ENCODE results near the gene KCNE1. TPM values are rescaled to one million over a fixed set of nuclear protein-coding genes. Genes with fewer than 3 reads are reported as not detected.
"Not testable (repeated sequence)": the region's sequence is repeated elsewhere in the genome, so short reads cannot be mapped to it uniquely, and the experiment has no call there.

The KCNE1 gene
- total RNA-seq, 6 experiments from 2014 or later, result 1.3 to 5.4 (median 2.3) TPM

DNA sequence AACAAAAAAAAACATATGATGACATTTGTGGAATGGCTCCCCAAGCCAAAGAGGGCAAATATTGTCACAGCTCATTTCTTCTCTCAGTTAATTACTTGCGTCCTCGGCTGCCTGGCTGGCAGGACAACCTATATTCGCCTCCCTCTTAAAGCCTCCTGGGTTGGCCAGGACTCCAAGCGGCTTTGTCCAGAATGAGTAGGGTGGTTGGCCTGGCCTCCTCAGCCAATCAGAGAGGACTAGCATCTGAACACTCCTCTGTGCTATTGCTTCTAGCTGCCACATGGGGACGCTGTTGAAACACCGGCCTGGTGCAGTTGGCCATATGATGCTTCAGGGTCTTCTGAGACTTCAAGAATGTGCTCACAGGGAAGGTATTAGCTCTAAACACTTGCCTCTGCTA lies 83.6 kb downstream of the KCNE1 start:
- H3K4me1 ChIP-seq; H3K9me3 ChIP-seq; ATAC-seq; DNase-seq; H3K27me3 ChIP-seq; H3K27ac ChIP-seq; H3K36me3 ChIP-seq; intact Hi-C loops (cut with DNase I); H3K4me3 ChIP-seq: not testable (repeated sequence)
- no CpG with 5 or more reads among the region's 6 CpGs for WGBS (ENCODE audit: insufficient coverage, low coverage, low lambda C conversion rate, missing lambda C conversion rate)

GRCh38 chr21:34427339-34427738 lies 84.7 kb downstream of the KCNE1 start:
- H3K36me3 ChIP-seq; H3K4me3 ChIP-seq; intact Hi-C loops (cut with DNase I); H3K27ac ChIP-seq; H3K4me1 ChIP-seq; H3K27me3 ChIP-seq; H3K9me3 ChIP-seq; DNase-seq: not testable (repeated sequence)
- WGBS (ENCODE audit: insufficient coverage, low coverage, low lambda C conversion rate, missing lambda C conversion rate), result no CpG with 5 or more reads among the region's 8 CpGs
- ATAC-seq, result peak; percentile 27 to 69 (median 48)

DNA sequence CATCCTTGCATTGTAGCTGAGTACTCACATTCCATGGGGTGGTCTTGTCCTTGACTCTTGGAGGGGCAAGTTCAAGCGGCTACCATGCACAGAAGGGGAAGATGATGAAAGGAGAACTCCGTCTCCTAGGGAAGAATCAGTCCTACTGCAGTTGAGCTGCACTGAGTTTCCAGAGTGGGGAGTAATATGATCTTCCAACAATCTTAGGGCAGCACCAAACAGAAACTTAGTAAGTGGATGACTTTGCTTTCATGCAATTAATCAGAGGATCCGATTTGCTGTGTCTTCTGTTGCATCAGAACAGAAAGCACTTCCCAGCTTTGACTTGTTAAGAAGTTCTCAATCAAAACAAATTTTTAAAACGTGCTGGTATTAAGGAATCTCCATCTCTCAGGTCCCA lies 88.2 kb downstream of the KCNE1 start, which contains the start of gene SMIM34:
Gene SMIM34 (minus strand): TSS at position 147 of the 400 bp plus-strand sequence. CDS start 112 bp downstream, at position 35.
- H3K27ac ChIP-seq; H3K9me3 ChIP-seq; ATAC-seq; H3K36me3 ChIP-seq; H3K4me1 ChIP-seq; DNase-seq; H3K27me3 ChIP-seq; H3K4me3 ChIP-seq; intact Hi-C loops (cut with DNase I): not testable (repeated sequence)
- WGBS (ENCODE audit: insufficient coverage, low coverage, low lambda C conversion rate, missing lambda C conversion rate), result no CpG with 5 or more reads among the region's 4 CpGs

GRCh38 chr21:34417448-34418077 lies 94.4 kb downstream of the KCNE1 start:
- DNase-seq; H3K27ac ChIP-seq; H3K27me3 ChIP-seq; ATAC-seq; intact Hi-C loops (cut with DNase I); H3K4me1 ChIP-seq; H3K4me3 ChIP-seq; H3K36me3 ChIP-seq; H3K9me3 ChIP-seq: not testable (repeated sequence)
- WGBS (ENCODE audit: insufficient coverage, low coverage, low lambda C conversion rate, missing lambda C conversion rate), result no CpG with 5 or more reads among the region's 5 CpGs

- H3K27ac ChIP-seq; H3K36me3 ChIP-seq; H3K4me1 ChIP-seq; H3K4me3 ChIP-seq; H3K9me3 ChIP-seq; intact Hi-C loops (cut with DNase I); H3K27me3 ChIP-seq; ATAC-seq; DNase-seq: not testable (repeated sequence)
- WGBS (ENCODE audit: insufficient coverage, low coverage, low lambda C conversion rate, missing lambda C conversion rate), result no CpG with 5 or more reads among the region's 9 CpGs
Observed at GRCh38 chr21:34407294-34407693, 104.7 kb downstream of the KCNE1 start.

DNA sequence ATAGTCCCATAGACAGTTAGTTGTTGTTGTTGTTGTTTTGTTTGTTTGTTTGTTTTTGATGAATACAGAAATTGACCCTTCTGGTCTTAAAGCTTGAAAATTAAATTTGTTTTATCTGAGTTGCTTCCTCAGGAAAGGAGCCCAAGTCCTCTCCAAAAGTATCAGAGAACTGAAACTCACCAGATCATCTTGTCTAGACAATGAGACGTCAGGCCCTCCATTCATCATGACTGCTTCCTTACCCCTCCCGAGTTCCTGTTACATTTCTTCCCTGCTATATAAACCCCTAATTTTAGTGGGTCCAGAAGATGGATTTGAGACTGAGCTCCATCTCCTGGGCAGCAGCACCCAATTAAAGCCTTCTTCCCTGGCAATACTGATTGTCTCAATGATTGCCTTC lies 105.3 kb downstream of the KCNE1 start:
- intact Hi-C loops (cut with DNase I); H3K27ac ChIP-seq; H3K9me3 ChIP-seq; H3K27me3 ChIP-seq; ATAC-seq; H3K4me3 ChIP-seq; H3K36me3 ChIP-seq; DNase-seq; H3K4me1 ChIP-seq: not testable (repeated sequence)
- no CpG with 5 or more reads among the region's 2 CpGs for WGBS (ENCODE audit: insufficient coverage, low coverage, low lambda C conversion rate, missing lambda C conversion rate)

GRCh38 chr21:34406102-34406501 lies 105.9 kb downstream of the KCNE1 start:
- H3K9me3 ChIP-seq; H3K27ac ChIP-seq; H3K4me3 ChIP-seq; ATAC-seq; intact Hi-C loops (cut with DNase I); H3K27me3 ChIP-seq; H3K4me1 ChIP-seq; DNase-seq; H3K36me3 ChIP-seq: not testable (repeated sequence)
- no CpG with 5 or more reads among the region's 6 CpGs for WGBS (ENCODE audit: insufficient coverage, low coverage, low lambda C conversion rate, missing lambda C conversion rate)

- H3K4me3 ChIP-seq; H3K27me3 ChIP-seq; DNase-seq; H3K27ac ChIP-seq; intact Hi-C loops (cut with DNase I); H3K36me3 ChIP-seq; ATAC-seq; H3K4me1 ChIP-seq; H3K9me3 ChIP-seq: not testable (repeated sequence)
- no CpG with 5 or more reads among the region's 2 CpGs for WGBS (ENCODE audit: insufficient coverage, low coverage, low lambda C conversion rate, missing lambda C conversion rate)
Observed at GRCh38 chr21:34405686-34406085, 106.3 kb downstream of the KCNE1 start.

DNA sequence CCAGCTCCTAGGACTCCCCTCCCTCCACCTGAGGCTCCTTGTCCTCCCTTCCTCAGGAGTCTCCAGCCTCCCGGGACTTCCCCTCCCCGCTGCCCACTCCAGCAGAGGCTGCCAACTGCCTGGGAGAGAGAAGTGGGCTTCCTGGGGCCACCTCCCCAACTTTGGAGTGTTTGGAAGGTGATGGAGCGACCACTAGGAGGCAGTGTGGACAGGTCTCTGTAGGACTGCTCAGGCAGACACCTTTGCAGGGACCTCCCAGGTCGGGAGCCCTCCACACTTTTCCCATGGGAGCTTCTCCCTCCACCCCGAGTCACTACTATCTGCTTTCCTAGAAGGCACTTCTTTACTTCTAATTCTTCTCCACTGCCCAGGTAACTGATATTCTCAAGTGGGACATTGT lies 107.3 kb downstream of the KCNE1 start:
- DNase-seq; H3K4me3 ChIP-seq; H3K36me3 ChIP-seq; H3K9me3 ChIP-seq; H3K27me3 ChIP-seq; ATAC-seq; intact Hi-C loops (cut with DNase I); H3K4me1 ChIP-seq; H3K27ac ChIP-seq: not testable (repeated sequence)
- no CpG with 5 or more reads among the region's 5 CpGs for WGBS (ENCODE audit: insufficient coverage, low coverage, low lambda C conversion rate, missing lambda C conversion rate)

DNA sequence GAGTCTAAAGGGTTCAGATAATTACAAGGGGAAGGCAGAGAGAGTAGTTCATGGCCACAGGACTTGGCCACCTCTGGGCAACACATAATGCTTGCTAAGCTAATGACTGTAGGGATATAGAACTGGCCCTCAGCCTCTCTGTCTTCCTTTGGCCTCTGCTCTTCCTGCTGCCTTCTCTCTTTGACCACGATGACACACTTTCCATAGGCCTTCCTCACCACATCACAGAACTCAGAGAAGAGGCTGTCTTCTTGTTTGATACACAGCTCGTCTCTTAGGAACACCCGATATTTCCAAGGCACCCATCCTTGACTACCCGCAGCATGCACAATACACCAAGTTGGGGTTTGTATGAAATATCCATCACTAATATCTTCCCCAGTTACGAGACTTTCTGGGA lies 111.5 kb downstream of the KCNE1 start:
- WGBS (ENCODE audit: insufficient coverage, low coverage, low lambda C conversion rate, missing lambda C conversion rate), result no CpG with 5 or more reads among the region's 5 CpGs
- H3K27ac ChIP-seq; H3K9me3 ChIP-seq; H3K4me3 ChIP-seq; H3K27me3 ChIP-seq; H3K4me1 ChIP-seq; DNase-seq; H3K36me3 ChIP-seq; intact Hi-C loops (cut with DNase I); ATAC-seq: not testable (repeated sequence)

Data from right lobe of liver (tissue), 6 donors.